Stimulated activated naive CD8-positive, alpha-beta T cell treated with anti-CD3 and anti-CD28 coated beads, Interleukin-15, Interleukin-2, amounts not matched to agents 100 U/mL and 50 U/mL, for 24 hours (primary cell): ENCODE results near the gene GCNT3.
"Not testable (repeated sequence)": the region's sequence is repeated elsewhere in the genome, so short reads cannot be mapped to it uniquely, and the experiment has no call there.

Experiments
- ATAC-seq: fragments of 150-1000 bp; cut with Tn5 transposase; one replicate; pipeline ENCODE4 v1.10.0; 2021
- DNase-seq: peaks from one replicate; pipeline ENCODE4 v3.0.0; 2021

Gene GCNT3

GRCh38 chr15:59616379-59616778 lies 4.8 kb downstream of the GCNT3 start:
- ATAC-seq (no peak), DNase-seq (no peak)

- ATAC-seq: no peak
- no peak for DNase-seq
Observed at GRCh38 chr15:59618406-59618805, 6.8 kb downstream of the GCNT3 start.

DNA sequence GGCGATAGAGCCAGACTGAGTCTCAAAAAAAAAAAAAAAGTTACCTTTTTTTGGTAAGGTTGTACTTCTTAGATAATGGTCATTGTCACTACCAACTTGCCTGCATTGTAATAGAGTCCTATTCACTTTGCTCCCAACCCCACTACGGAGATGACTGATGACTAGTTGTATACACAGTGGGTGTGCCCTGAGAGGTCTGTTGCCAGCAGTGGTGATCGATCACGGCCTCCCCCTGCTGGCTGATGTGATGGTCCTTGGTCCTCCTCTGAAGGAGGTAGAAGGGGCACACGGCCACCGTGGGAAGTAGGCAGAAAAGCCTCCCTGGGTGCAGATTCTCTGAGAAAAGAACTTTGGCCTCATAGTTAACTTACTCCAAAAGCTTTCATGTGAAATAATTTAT lies 10.7 kb downstream of the GCNT3 start:
- DNase-seq (peak; percentile 64), ATAC-seq (peak; percentile 93)

GRCh38 chr15:59632714-59633113 lies 21.1 kb downstream of the GCNT3 start:
- DNase-seq: no peak
- ATAC-seq: no peak

GRCh38 chr15:59636184-59636583 lies 24.6 kb downstream of the GCNT3 start:
- ATAC-seq: no peak
- no peak for DNase-seq

DNA sequence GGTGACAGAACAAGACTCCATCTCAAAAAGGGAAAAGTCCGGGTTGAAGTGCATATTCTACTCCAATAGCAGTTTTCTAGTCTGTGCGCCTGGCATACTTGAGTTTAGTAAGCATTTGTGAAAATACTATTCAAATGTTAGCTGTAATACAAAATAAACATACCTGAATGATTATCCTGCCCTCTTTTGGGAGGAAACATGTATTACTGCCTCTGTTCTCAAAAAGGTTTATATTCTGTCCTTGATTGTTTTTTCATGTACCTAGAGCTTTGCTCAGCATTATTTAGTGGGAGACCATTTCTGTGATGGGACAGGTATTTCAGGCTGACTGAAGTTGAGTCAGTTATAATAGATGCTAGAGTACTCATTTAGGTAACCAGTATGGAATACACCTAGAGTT lies 25.9 kb downstream of the GCNT3 start:
- not testable (repeated sequence) for ATAC-seq, DNase-seq

DNA sequence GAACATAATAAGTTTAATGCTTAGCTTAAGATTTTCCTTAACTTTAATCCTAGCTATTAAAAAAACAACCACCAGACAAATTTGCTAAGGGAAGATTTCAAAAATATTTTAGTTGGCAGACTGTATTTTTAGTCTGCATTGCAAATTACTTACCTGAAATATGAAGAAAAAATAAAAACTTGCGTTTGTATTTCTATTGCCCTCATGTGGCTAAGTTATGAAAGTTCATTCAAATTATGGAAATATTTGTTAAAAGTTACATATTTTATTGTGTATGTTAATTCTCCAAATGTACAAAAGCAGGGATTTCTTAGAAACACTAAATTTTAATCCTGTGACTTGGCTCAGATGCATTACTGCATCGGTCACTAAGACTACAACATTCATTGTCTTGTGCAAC lies 30.8 kb downstream of the GCNT3 start:
- no peak for DNase-seq
- ATAC-seq: no peak

DNA sequence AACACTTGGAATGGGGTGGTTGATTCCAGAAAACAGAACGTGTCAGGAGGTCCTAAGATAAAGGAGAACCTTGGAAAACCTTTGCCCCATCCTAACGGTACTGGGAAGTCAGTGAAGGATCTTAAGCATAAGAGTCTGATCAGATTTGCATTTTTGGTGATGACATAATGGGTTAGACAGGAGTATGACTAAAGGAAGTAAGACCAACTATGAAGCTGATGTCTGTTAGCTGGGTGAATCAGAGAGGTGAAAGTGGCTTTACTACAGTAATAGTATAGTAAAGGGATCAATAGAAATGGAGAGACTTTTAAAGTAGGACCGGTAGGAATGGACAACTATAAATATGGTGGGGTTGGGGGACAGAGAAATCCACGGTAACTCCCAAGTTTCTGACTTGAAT lies 33.2 kb downstream of the GCNT3 start:
- ATAC-seq (no peak), DNase-seq (no peak)

DNA sequence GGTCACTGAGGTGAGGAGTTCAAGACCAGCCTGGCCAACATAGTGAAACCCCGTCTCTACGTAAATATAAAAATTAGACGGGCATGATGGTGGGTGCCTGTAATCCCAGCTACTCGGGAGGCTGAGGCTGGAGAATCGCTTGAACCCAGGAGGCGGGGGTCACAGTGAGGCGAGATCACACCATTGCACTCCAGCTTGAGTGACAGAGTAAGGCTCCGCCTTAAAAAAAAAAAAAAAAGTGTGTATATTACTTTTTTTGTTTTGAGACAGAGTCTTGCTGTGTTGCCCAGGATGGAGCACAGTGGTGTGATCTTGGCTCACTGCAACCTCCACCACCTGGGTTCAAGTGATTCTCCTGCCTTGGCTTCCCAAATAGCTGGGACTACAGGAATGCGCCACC lies 34.2 kb downstream of the GCNT3 start:
- not testable (repeated sequence) for ATAC-seq, DNase-seq

- ATAC-seq: no peak
- DNase-seq: no peak
Observed at GRCh38 chr15:59646277-59646676, 34.7 kb downstream of the GCNT3 start.

- ATAC-seq (no peak), DNase-seq (no peak)
Observed at GRCh38 chr15:59647085-59647484, 35.5 kb downstream of the GCNT3 start.

DNA sequence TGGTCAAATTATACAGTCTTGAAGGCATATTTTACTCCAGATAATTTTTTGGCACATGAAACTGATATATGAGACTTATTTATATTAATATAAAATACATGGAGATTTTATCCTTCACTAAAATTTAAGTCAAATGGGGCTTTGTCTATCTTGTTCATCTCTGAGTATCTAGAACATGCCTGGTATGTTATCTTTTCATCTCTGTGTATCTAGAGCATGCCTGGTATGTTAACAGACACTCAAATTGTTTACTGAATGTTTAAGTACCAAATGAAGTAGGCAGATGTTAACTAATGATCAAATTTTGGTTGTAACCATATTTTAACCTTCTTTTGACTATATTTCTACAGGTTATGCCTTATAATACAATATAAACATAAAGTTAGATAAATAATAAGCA lies 38.0 kb downstream of the GCNT3 start:
- no peak for DNase-seq
- no peak for ATAC-seq

DNA sequence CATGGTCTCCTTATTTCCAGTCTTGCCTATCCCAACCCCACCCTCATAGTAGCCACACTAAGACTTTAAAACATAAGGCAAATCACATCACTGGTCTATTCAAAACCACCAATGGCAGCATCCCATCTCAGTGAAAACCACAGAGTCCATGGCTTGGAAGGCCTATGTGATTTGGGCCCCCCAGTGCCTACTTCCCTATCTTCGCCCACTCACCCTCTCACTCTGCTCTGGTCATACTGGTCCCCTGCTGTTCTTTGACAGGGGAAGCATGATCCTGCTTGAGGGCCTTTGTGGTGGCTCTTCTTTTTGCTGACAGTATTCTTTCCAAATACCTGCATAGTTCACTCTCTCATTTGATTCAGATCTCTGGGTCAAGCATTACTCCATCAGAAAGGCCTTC lies 42.5 kb downstream of the GCNT3 start:
- DNase-seq (no peak), ATAC-seq (no peak)

DNA sequence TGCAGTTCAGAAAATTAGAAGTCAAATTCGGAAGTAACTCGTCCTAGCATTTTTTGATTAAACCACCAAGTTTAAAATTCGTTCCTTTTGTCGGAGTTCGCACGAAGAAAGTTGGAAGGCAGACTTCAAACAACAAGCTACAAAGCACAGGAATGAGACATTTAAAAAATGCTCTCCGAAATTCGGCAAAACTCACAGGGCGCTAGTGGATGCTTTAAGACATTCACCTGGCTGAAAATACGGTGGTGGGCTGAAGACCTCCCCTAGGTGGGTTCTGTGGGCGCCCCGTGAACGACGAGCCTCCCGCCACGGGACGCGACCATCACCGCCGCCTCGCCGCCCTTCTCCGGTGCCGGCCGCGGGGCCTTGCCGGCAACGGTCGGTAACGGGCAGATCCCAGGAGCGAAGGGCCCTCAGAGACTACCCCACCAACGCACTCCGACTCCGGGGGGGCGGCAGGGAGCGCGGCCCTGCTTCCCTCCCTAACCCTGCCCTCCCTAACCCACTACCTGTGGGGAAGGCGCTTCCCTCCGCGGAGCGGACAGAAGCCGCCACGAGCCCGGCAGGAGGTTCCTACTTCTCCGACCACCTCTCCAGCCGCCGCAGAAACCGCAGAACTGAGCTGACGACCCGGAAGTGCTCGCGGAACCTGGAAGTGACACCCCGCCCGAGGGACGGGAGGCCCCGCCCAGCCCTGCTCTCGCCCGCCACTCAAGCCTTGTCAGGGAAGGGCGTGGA lies 45.5 kb downstream of the GCNT3 start, which contains the start of gene GTF2A2:
TSS of gene GTF2A2 (minus strand) at position 619 of the 738 bp plus-strand sequence. CDS start 5,238 bp downstream, outside the sequence.
- ATAC-seq (peak; percentile 100), DNase-seq (peak; percentile 96)

GRCh38 chr15:59657635-59658125 lies 46.1 kb downstream of the GCNT3 start:
- ATAC-seq (no peak), DNase-seq (no peak)

DNA sequence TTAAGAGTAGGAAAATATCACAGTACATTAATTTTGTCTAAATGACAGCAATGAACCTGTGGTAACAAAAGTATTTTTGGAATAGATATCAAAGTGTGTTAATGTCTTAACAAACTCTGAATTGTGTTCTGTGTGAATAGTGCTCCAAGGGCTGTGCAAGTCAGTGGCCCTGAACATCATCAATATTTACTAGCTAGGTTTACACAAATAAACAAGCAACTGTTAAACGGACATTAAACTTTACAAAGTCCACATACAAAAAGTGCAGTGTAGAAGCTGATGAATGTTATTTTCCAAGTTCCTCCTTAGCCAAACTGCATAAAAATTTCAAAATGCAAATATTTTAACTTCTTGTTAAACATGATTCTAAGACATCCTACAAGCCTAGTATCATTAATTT lies 47.8 kb downstream of the GCNT3 start:
- ATAC-seq: no peak

GRCh38 chr15:59662260-59662659 lies 50.7 kb downstream of the GCNT3 start:
- ATAC-seq (no peak), DNase-seq (no peak)

More for the DNA sequence above, 47.8 kb downstream of the GCNT3 start:
- DNase-seq: no peak

DNA sequence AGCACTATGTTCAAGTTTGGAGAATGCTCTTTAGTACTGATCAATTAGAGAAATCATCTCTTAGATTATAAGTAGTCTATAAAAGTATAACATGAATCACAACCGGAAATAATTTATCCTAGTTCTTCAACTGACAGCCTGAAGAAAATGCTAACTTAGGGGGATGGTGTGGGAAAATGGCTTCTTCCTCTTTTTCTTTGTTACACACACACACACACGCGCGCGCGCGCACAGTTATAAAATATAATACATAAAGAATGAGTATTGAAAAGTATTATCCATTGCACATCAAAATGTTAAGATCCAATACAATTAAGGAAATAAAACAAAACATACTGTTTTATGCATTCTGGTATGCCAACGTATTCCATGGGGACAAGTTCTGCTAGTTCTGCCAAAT lies 57.0 kb downstream of the GCNT3 start:
- ATAC-seq: no peak

More for the DNA sequence above, 57.0 kb downstream of the GCNT3 start:
- DNase-seq: no peak
